ENCODE results near the gene DNAH7. TPM values are rescaled to one million over a fixed set of nuclear protein-coding genes. Genes with fewer than 3 reads are reported as not detected.

Gene DNAH7
- total and polyA plus RNA-seq, 2 of the 13 experiments (the other 11 are each of a cell fraction or from before 2014, with no cell fraction given) = 0.09 TPM; not detected in 1

- WGBS (ENCODE audit: low lambda C conversion rate) = 0% methylated on average over 2 of the region's 2 CpGs
- Histone ChIP-seq H3K27me3 (ENCODE audit: control insufficient read depth in 1 of 2, insufficient read depth in 2 of 2, low read length in 2 of 2) (no peaks in the 10 kb centered on the region), H3K4me2 (ENCODE audit: low read depth, low read length) (no peak overlapping the region), H3K79me2 (ENCODE audit: insufficient read depth, low read length) (no peaks in the 10 kb centered on the region), H3K4me3 (replicated peaks in 1 of 3; ENCODE audit: insufficient read depth in 1 of 3, low read depth in 2 of 3, low read length in 3 of 3) (no peak overlapping the region), H4K20me1 (ENCODE audit: insufficient read depth, low read length) (no peaks in the 10 kb centered on the region), H3K4me1 (ENCODE audit: insufficient read depth, low read length) (no peaks in the 10 kb centered on the region), H3K27ac (ENCODE audit: extremely low read length, insufficient read depth, low read length) (no peak overlapping the region), H3K9me3 (ENCODE audit: low read length) (no peaks in the 10 kb centered on the region), H2AFZ (ENCODE audit: low read length) (no peak overlapping the region), H3K9ac (ENCODE audit: insufficient read depth, low read depth, low read length) (no peak overlapping the region), H3K36me3 (replicated peaks in 1 of 2; ENCODE audit: control insufficient read depth in 1 of 2, insufficient read depth in 2 of 2, low read length in 2 of 2) (no peaks in the 10 kb centered on the region)
- TF ChIP-seq SIX1 (CRISPR knock-in tag; IDR thresholded peaks at IDR 0.05; ENCODE audit: borderline replicate concordance) (no peak), TGIF2 (CRISPR knock-in tag; IDR thresholded peaks at IDR 0.05) (no peak)
- in situ Hi-C loops (cut with HindIII; ENCODE audit: extremely low pct_ligation_motif_present, low pct_unique_long_range_greater_than_20kb) (no loop called here), intact Hi-C loops (cut with micrococcal nuclease; ENCODE audit: unreplicated experiment) (no loop called here)
- ChIA-PET POLR2A (no interaction called here), CTCF (ENCODE audit: low intra/inter-chr PET ratio, low total read pairs) (no interaction called here)
- ATAC-seq = no peak
- BruUV-seq (replicated peaks) = no TSS peak
- no peak for FAIRE-seq
- no peak for DNase-seq (ENCODE audit: low spot score)
These were observed 101.3 kb downstream of the DNAH7 start for GRCh38 chr2:195967336-195967735.

GRCh38 chr2:195961873-195962272 lies 106.8 kb downstream of the DNAH7 start:
- POLR2A ChIA-PET = no interaction called here
- Histone ChIP-seq H3K79me2 (ENCODE audit: insufficient read depth, low read length) (no peaks in the 10 kb centered on the region), H3K4me1 (ENCODE audit: insufficient read depth, low read length) (no peaks in the 10 kb centered on the region), H3K9me3 (ENCODE audit: low read length) (no peaks in the 10 kb centered on the region), H3K9ac (ENCODE audit: insufficient read depth, low read depth, low read length) (no peak overlapping the region), H3K36me3 (replicated peaks in 1 of 2; ENCODE audit: control insufficient read depth in 1 of 2, insufficient read depth in 2 of 2, low read length in 2 of 2) (no peaks in the 10 kb centered on the region), H3K27me3 (ENCODE audit: control insufficient read depth in 1 of 2, insufficient read depth in 2 of 2, low read length in 2 of 2) (no peaks in the 10 kb centered on the region), H4K20me1 (ENCODE audit: insufficient read depth, low read length) (no peaks in the 10 kb centered on the region), H3K27ac (ENCODE audit: extremely low read length, insufficient read depth, low read length) (no peak overlapping the region), H3K4me2 (ENCODE audit: low read depth, low read length) (no peak overlapping the region), H2AFZ (ENCODE audit: low read length) (no peak overlapping the region), H3K4me3 (replicated peaks in 1 of 3; ENCODE audit: insufficient read depth in 1 of 3, low read depth in 2 of 3, low read length in 3 of 3) (no peak overlapping the region)
- WGBS (ENCODE audit: low lambda C conversion rate) = 5% methylated on average over 5 of the region's 5 CpGs
- BruUV-seq (replicated peaks) = no TSS peak
- no peak for TF ChIP-seq PPARG (CRISPR knock-in tag; conservative IDR thresholded peaks at IDR 0.05)
- no peak for TF ChIP-seq HDAC2 (CRISPR knock-in tag; IDR thresholded peaks at IDR 0.05)
- TF ChIP-seq ZFP62 (CRISPR knock-in tag; IDR thresholded peaks at IDR 0.05) = no peak
- TF ChIP-seq CREB3 (CRISPR knock-in tag; IDR thresholded peaks at IDR 0.05) = no peak
- TF ChIP-seq MIER2 (CRISPR knock-in tag; IDR thresholded peaks at IDR 0.05) = no peak
- TF ChIP-seq ZNF225 (CRISPR knock-in tag; IDR thresholded peaks at IDR 0.05) = no peak
- no peak for TF ChIP-seq GPBP1L1 (CRISPR knock-in tag; IDR thresholded peaks at IDR 0.05)
- TF ChIP-seq MYC (CRISPR knock-in tag; IDR thresholded peaks at IDR 0.05; ENCODE audit: borderline replicate concordance) = no peak
- in situ Hi-C loops (cut with HindIII; ENCODE audit: extremely low pct_ligation_motif_present, low pct_unique_long_range_greater_than_20kb) (no loop called here), intact Hi-C loops (cut with micrococcal nuclease; ENCODE audit: unreplicated experiment) (no loop called here)
- ATAC-seq = no peak
- CTCF ChIA-PET (ENCODE audit: low intra/inter-chr PET ratio, low total read pairs) = no interaction called here
- no peak for DNase-seq (ENCODE audit: low spot score)
- no peak for FAIRE-seq

All from HepG2 (cell line).